NCI-H460 (cell line): ENCODE results near the gene SCAMP2. TPM values are rescaled to one million over a fixed set of nuclear protein-coding genes. Genes with fewer than 3 reads are reported as not detected.

Source experiments
- DNase-seq: peaks from one replicate; pipeline ENCODE4 v3.0.0-alpha.2; 2016; ENCODE audit warnings: low read depth; ENCODE audit errors: extremely low read depth
- total RNA-seq: library from RNA; depleted of rRNA; stranded (reverse); fragments of >200 nt; shearing (Covaris generic); gene quantifications from 2 replicates; pipeline ENCODE4 v1.2.3, GENCODE V29; 2014

The SCAMP2 gene
- total RNA-seq, 1 experiment from 2014 or later: 20.4 TPM

DNA sequence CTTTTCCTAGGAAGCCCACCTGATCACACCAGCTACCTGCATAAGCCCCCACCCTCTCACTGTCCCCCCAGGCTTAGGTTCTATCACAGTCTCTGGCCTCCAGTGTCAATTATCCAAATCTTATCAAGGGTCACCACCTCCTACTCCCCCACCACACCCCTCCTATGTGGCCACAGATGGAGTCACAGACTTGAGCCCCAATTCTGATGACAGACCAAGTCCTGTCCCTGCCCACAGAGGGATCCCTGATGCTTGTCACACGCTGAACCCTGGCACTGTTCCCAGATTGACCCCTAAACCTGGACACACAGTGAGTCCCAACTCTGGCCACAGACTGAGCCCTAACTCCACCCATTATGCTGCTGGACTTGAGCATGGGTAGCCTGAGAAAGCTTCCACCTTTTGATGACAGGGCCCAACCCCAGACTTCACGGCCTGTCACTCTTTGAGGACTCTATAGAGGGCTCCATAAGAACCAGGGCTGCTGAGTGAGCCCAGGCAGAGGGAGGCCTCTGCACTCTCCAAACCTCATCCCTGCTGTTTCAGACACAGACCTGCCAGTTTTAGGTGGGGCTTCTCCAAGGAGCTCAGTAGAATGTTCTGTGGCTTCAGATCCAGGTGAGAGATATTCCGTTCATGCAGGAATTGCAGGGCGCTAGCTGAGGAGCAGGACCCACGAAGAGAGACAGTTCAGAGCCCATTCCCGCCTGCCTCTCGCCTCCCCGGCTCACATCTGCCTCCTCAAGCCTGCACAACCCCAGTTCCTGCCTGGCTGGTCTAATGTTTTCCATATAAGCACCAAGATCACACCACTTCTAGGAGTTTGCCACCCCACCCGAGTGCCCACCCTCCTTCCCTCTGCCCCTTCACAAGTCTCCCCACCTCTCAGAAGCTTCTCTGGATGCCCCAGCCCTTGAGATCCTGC lies 32.1 kb downstream of the SCAMP2 start:
- DNase-seq: no peak

DNA sequence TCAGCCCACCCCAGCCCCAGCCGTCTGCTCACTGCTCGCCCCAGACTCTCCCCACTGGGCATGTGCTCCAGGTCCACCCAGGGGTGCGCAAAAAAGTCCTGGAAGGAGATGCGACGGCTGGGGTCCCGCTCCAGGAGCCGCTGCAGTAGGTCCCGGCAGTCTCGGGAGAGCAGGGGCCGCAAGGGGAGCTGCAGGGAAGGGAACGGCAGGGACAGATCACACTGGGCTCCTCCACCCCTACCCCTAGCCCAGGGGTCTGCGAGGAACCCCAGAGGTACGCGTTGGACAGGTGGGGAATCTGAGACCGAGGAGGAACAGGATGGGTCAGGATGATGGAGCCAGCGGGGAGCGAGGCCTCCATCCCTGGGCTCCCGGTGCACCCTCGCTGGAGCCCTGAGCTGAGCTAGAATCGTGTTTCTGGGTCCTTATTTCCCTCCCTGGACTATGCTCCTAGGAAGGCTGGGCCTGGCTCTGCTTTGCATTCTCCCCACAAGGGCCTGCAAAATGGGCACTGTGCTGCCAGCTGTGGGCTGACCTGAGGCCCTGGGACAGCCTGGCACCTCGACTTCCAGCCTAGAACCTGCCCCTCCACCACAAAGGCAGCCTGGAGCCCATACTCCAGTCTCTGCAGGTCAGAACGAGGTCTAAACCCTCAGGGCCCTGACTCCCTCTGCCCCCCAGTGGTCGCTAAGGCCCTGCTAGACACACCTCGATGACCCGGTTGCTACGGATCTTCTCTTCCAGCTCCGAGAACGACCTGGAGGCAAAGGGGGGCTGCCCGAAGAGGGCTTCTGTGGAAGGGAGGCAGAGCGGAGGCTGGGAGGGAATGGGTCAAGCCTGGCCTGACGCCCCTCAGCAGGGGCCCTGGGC lies 33.4 kb downstream of the SCAMP2 start:
- no peak for DNase-seq

DNA sequence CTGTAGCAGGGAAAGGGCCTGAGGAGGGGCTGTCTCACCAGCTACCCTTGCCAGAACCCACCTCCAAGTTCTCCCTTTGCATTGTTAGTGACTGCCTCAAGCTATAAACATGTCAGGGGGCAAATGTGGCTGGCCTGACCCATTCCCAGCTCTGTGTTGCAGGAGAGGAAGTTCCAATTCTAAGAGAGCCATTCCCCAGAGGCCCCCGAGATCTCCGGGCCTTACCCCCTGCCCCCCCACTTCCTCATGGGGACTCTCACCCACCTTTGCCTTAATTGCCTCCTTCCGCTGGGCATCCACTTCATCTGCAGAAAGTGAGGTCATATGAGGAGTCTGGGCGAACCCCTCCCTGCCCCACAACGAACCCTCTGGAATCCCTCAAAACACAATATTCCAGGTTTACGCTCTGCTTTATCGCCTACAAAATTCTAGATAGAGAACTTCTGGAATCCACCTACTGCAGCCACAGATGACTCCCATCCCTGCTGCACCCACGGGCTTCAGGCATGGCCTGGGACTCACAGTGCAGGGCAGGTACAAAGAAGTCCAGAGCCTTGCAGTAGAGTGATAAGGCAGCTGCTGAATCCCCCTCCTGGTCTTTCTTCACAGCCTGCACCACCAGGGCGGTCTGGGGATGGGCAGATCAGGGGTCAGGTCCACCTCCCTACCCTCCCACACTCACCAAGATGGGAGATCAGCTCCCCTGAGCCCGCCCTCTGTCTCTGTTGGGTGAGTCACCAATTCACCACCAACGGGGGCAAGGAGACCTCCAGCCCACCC lies 34.2 kb downstream of the SCAMP2 start:
- no peak for DNase-seq

DNA sequence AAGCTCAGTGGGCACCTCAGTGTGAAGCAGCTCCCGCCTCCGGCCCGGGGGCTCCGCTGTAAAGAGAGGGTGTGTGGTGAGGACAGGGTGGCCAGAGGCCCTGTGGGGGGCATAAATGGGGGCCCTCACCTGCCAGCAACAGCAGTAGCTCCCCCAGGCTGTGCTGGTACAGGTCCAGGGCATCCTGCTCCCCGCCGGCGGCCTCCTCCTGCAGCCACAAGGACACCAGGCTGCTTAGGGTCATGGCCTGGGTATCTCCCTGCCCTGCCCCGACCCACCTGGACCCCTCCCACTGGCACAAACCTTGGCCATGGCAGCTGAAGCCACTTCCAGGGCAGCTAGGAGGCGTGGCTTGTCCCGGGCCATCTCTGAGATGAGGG lies 35.0 kb downstream of the SCAMP2 start:
- DNase-seq: no peak

DNA sequence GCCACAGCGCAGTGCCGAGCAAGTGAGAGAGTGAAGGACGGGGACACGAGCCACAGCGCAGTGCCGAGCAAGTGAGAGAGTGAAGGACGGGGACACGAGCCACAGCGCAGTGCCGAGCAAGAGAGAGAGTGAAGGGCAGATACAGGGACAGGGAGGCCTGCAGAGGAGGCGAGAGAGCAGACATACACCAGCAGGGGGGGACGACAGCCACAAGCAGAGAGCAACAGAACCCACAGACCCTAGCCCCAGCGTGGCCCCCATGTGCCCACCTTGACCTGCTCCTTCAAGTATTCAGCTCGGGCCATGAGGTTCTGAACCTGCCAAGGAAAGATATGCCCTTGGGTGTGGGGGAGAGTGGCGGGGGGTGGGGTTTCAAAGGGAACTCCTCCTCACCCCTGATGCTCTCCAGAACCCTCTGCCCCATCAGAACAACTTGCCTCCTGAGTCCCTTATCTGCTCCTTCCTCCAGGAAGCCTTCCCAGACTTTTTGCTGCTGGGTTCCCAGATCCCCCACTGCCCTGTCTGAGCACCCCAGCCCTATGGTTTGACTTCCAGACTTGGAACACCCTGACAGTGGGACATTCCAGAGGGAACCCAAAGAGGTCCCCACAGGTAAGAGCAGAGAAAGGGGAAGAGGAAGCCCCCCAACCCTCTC lies 35.6 kb downstream of the SCAMP2 start:
- no peak for DNase-seq

DNA sequence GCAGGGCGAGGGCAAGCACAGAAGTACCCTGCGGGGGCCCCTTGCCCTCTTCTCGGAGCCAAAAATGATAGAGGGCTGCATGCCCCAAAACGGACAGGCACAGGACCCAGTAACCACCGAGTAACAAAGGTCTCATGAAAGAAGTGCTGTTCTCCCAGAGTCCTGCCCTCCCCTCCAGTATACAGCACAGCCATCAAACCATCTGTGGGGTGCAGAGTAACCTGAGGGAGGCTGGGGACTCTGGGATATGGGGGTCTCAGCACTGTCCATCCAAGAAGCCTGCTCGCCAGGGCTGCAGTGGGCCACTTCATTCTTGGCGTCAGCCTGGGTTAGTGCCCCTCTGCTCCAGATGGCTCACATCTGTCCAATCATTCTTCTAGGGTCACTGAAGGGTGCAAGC lies 36.3 kb downstream of the SCAMP2 start:
- DNase-seq: no peak

DNA sequence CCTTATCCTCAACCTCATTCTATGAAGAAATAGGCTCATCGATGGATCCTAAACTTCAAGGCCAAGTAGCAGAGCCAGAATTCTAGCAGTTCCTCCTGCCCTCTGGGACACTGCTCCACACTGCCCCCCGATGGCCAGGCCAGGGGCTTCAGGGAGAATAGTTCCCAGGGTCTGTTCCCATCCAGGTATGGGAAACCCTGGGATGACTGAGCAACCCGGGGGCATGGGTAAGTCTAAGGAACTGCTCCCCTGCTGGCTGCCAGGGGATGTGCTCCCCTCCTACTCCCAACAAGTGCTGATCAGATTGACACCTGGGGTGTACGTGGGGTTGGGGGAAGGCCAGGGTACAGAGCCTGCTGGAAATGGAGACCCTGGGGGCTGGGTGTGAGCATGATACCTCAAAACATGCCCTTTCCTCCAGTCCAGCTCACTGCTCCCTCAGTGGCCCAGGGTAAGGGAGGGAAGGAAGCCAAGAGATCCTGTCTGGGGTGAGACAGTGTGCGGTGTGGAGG lies 37.8 kb downstream of the SCAMP2 start:
- peak; percentile 47 for DNase-seq

DNA sequence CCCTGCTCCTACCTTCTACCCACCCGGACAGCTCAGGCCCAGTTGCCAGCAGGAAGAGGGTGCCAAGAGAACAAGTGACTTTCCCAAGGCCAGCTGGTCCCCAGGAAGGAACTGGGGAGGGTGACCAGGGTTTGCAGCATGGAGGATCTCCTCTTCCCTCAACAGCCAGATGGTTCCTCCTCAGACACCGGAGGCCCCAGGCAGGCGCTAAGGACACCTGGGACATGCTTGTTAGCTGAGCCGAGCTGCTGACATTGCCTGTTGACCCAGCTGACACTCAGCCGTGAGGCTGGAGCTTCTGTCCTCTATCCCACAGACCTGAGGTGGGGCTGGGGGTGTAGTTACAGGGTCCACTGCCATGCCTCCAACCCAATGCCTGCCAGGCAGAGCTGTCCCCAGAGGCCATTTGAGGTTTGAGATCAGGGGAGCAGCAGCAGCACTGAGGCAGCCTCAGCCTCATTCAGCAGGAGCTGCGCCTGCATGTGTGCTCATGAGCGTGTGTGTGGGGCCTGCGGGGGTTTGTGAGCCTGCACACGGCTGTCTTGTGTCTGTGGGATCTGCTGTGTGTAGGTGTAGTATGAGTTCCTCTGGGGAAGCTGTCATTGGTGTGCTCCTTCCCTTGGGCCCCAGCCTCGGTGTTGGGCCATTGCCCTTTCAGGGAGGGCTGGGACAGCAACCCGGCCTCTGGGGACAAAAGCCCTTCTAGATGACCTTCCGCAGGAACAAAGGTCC lies 39.6 kb downstream of the SCAMP2 start:
- no peak for DNase-seq

DNA sequence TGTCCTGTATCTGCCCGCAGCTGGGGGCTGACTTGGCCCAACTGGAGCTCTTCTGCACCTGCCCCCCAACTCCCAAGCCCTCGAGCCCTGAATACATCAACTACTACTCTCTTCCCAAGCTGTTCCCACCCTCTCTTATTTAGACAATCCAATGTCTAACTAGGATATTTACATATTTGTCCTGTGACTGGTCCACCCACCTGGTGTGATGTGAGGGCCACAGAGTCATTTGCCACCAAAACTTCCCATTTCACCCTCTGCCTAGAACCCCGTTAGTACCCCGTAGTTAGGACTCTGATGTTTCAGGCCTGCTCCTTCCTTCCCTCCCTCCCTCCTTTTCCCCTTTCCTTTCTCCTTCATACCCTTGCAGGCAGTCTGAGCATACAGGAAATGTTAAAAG lies 40.3 kb downstream of the SCAMP2 start:
- no peak for DNase-seq

DNA sequence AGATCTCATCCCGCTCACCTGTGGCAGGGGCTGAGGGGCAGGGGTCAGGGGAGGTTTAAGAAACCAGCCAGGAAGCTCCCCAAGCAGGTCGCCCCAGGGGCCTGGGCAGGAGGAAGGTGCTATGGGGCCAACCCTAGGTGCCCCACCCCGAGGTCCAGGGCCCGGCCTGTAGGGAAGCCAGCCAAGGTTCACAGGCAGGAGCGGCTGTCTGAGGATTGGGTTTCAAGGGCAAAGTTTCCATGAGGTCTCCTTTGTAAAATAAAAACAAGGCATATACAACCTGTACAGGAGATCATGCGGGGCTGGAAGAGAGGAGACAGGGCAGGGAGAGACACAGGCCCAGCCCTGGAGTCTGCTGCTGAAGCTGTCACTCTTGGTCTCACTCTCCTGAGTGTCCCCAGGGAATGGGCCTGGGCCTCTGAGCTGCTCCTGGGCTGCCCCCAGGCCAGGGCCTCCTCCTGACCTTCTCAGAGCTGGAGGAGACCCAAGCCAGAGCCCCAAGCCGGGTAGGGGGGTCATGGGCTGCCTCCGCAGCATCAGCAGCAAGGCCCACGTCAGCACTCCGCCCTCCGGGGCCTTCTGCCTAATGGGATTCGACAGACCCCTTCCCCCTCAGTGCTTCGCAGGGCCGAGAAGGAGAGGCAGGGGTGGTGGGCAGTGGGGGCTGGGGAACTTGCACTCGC lies 41.2 kb downstream of the SCAMP2 start:
- DNase-seq: no peak

DNA sequence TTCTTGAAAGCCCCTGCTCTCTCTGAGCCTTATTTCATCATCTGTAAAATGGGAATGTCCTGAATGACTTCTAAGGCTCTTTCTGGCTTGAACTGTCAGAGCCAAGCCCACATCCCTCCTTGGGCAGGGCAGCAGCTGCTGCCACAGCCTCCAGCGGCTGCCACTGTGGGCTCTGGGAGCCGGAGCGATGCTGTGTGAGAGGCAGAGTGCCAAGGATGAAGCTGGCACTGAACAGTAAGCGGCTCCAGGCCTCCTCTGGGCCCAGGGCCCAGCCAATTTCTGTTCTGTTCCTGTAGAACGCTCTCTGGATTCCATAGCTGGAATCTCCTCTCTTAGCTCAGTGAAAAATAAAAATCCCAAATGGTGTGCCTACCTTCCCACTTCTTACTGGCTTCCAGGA lies 42.3 kb downstream of the SCAMP2 start:
- no peak for DNase-seq

DNA sequence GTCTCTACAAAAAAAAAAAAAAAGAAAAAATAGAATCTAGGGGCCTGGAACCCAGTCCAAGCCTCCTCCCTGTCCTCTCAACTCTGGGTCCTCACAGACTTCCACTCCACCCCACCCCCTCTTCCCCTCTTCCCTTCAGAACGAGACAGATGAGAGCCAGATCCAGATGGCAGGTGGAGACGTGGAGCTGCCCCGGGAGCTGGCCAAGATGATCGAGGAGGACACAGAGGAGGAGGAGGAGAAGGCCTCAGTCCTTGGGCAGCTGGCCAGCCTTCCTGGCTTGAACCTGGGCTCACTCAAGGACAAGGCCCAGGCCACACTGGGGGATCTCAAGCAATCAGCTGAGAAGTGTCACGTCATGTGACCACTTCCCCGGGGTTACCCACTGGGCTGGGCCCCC lies 43.2 kb downstream of the SCAMP2 start:
- no peak for DNase-seq

DNA sequence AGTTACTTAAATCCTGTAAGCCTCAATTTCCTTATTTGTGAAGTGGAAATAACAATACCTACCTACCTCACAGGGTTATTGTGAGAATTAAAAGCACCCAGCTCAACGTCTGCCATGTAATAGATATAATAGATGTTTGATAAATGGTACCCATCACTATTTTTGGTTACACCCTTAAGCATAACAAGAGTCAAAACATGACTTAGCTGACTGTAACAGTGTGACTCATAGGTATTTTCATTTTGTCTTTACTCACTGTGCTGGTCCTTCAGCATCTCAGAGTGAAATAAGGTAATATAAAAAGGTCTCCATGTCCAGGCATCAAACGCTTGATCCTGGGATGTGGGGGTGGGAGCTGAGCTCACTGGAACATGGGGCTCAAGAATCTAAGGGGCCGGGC lies 43.7 kb downstream of the SCAMP2 start:
- DNase-seq: no peak

DNA sequence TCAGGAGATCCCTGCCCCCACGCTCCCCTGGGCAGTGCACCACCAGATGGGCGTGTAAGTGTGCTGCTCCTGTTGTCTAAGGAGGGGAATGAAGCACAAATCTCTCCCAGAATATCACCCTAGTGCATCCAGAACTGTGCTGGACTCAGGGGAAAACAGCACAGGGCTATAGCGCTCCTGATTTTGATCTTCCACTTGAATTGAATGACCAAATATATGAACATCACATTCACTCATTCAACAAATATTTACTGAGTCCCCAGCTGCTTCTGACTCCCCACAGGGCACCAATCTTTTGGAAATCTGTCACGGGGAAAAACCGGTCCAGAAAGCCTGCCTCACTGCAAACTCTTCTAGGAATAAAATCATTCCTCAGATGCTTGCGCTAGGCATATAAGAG lies 44.3 kb downstream of the SCAMP2 start:
- no peak for DNase-seq

DNA sequence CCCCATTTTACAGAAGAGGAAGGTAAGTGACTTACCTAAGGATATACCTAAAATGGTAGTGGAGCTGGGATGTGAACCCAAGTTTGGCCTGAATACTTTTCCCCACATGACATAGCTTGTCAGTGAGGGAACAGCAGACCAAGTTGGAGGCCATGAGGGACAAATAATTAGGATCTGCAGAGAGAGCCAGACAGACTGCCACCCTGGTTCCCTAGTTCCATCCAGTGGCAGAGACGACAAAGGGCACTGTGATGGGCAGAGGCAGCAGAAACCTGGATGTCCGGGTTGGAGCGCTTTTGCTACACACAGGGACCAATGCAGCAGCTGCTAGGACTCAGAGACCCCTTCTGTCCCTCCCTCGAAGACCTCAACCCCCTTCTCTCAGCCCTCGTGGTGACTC lies 45.6 kb downstream of the SCAMP2 start:
- no peak for DNase-seq

DNA sequence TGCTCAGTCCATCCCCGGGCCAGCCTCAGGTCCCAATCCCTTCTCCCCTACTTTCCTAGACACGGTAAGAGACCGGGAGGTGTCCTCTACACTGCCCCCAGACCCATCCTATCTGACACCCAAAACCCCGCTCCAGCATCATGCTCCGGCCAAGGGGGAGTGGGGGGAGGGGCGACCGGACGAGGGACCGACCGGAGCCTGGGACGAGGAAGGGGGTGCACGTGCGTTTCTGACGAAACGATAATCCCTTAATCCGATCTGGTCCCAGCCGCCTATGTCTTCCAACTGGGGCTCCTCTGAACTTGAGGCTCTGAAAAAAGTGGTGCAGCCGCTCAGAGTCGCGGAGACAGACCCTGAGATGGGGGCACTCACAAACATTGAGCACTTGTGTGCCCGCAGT lies 46.2 kb downstream of the SCAMP2 start:
- DNase-seq: no peak

DNA sequence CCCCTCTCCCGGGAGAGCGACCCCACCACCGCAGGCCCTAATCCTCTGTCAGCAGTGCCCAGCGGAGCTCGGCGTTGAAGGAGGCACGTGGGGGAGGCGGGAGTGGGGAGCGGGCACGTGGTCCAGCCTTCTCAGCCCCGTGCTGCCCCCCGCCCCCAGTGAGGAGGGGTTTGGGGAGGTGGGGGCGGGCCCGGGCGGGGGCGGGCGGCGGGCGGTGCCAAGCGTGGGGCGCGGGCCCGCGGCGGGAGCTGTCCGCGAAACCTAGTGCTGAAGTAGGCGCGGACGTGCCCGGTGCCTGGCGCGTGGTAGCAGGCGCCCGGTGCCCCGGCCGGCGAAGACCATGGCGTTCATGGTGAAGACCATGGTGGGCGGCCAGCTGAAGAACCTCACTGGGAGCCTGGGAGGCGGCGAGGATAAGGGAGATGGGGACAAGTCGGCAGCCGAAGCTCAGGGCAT lies 46.8 kb downstream of the SCAMP2 start, which contains the start of gene CPLX3:
Gene CPLX3 (plus strand): TSS at position 264 of the 456 bp plus-strand sequence. CDS start 77 bp downstream, at position 341.
- peak; percentile 9 for DNase-seq

DNA sequence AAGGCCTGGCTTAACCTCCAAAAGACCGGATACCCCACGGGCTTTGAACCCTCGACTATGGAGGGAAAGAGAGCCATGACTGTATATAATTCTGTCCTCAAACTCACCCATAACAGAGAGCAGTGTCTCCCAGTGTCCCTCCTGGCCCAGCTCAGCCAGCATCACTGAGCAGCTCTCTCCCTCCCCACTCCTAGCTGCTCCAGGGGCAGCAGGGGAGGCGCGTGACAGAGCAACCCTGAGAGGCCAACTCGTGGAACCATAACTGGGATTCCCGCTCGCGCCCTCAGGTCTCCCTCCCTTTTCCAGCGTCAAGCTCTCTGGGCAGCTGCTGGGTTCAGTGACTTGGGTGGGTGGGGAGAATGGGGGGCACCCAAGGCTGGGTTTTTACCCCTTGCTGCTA lies 47.3 kb downstream of the SCAMP2 start:
- no peak for DNase-seq

DNA sequence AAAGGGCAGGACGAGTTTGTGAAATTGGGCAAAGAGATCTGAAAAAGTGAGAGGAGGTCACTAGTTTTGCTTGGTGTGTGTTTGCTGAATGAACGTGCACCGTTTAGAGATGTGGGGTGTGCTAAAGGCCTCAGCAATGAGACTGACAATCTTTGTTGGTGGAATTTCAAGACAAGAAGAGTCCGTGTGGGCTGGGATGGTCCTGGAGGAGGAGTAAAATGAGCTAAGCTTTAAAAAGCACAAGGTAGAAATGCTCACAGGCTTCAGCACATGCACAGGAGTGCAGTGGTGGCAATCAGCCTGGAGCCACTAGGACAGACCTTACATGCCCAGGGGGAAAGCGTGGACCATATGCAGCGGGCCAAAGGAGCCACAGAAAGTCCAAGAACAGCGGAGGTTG lies 48.2 kb downstream of the SCAMP2 start:
- no peak for DNase-seq
